Ectodermal cell (in vitro differentiated cells): ENCODE data around the gene ADAMTS2.

Experiments
- H3K27ac ChIP-seq: 2 replicates; pipeline ENCODE4 v1.7.0; 2013; ENCODE audit warnings: mild to moderate bottlenecking, low read depth, low read length; ENCODE audit not compliant: insufficient read depth, poor library complexity, severe bottlenecking
- H3K27me3 ChIP-seq: 2 replicates; pipeline ENCODE4 v1.7.0; 2013; ENCODE audit warnings: mild to moderate bottlenecking, low read length; ENCODE audit not compliant: insufficient read depth, control insufficient read depth, poor library complexity, severe bottlenecking
- H3K36me3 ChIP-seq: one replicate; pipeline ENCODE4 v1.7.0; 2013; ENCODE audit warnings: low read length; ENCODE audit not compliant: control insufficient read depth, insufficient read depth
- H3K4me1 ChIP-seq: one replicate; pipeline ENCODE4 v1.7.0; 2013; ENCODE audit warnings: low read length; ENCODE audit not compliant: control insufficient read depth, insufficient read depth
- H3K4me3 ChIP-seq: 2 replicates; pipeline ENCODE4 v1.7.0; 2013; ENCODE audit warnings: low read depth, low read length, control low read depth; ENCODE audit not compliant: insufficient read depth
- H3K9me3 ChIP-seq: 2 replicates; pipeline ENCODE4 v1.7.0; 2013; ENCODE audit warnings: mild to moderate bottlenecking, low read length, moderate library complexity; ENCODE audit not compliant: control insufficient read depth
- WGBS, 2 experiments: methylation state at CpG; one replicate each; pipeline ENCODE4 v1.1.7; 2013; ENCODE audit warnings: missing lambda C conversion rate in 2 of 2; 5-methylcytosine and 5-hydroxymethylcytosine counted together

The ADAMTS2 gene

DNA sequence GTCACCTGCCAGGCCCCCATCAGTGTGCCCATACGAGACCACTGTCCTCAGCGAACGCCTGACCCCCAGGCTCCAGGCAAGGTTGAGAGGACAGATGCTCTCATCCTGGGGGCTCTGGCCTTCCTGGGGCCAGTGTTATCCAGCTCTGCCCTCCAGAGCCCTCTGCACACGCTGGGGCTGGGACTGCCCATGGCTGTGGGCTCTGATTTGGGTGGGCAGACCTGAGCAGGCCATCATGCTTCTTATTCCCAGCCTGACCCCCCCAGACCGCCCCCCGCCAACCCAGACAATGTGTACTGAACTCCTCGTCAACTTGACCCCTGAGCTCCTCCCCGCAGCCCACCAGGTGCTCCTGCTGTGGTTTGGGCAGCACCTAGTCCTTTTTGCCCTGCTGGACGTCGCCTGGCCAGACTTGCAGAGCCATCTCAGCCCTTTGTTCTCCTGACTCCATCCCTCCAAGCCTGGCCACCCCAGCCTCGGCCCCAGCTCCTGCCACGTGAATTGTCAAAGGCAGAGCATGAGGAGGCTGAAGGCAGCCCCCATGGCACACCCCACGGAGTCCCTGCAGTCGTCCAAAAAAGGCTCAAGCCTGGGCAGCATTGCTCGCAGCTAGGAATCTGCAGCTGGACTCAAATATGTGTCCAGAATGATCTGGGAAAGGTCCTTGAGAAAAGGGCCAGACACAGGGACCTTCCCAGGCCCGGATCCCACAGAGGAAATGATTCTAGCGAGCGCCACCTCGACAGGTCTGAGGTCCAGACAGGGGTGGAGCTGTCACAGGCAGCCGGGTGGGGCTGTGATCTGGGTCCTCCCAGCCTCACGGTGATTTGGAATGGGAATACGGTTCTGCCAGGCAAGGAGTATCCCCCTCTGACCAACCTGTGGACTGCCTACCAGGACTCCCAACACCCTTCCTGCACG is 87.0 kb downstream of the ADAMTS2 start:
- Histone ChIP-seq H3K4me1 (peaks cover 5% of the 10 kb centered on the region), H3K36me3 (no peaks in the 10 kb centered on the region), H3K27me3 (no peaks in the 10 kb centered on the region), H3K9me3 (no peaks in the 10 kb centered on the region), H3K27ac (no peak overlapping the region), H3K4me3 (no peak overlapping the region)
- WGBS, 2 experiments, result 86 to 87% methylated on average over 23 of the region's 23 CpGs

DNA sequence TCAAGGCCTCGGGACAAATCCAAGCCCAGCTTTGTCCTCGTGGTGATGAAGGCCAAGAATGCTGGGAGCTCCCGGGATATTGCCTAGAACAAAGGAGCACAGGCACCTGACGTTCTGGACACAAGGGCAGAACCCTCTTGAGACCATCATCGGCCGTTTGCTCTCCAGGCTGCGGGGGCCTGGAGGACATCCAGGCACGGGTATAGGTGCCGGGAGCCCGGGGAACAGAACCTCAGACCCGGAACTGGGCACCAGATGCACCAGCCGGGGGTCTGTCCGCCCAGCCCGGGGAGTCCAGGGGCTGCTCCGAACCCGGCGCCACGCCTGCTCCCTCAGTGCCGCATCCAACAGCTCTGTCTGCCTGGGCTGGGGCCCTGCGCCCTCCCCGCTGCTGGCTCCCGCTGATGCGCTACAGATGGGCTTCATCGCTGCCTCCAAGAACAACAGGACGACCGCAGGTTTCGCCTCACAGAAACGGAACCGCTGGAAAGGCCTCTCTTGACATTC is 88.0 kb downstream of the ADAMTS2 start:
- Histone ChIP-seq H3K4me1 (peaks cover 5% of the 10 kb centered on the region), H3K27me3 (no peaks in the 10 kb centered on the region), H3K9me3 (no peaks in the 10 kb centered on the region), H3K36me3 (no peaks in the 10 kb centered on the region), H3K4me3 (no peak overlapping the region), H3K27ac (no peak overlapping the region)
- WGBS, 2 experiments, result 90 to 92% methylated on average over 29 of the region's 29 CpGs

DNA sequence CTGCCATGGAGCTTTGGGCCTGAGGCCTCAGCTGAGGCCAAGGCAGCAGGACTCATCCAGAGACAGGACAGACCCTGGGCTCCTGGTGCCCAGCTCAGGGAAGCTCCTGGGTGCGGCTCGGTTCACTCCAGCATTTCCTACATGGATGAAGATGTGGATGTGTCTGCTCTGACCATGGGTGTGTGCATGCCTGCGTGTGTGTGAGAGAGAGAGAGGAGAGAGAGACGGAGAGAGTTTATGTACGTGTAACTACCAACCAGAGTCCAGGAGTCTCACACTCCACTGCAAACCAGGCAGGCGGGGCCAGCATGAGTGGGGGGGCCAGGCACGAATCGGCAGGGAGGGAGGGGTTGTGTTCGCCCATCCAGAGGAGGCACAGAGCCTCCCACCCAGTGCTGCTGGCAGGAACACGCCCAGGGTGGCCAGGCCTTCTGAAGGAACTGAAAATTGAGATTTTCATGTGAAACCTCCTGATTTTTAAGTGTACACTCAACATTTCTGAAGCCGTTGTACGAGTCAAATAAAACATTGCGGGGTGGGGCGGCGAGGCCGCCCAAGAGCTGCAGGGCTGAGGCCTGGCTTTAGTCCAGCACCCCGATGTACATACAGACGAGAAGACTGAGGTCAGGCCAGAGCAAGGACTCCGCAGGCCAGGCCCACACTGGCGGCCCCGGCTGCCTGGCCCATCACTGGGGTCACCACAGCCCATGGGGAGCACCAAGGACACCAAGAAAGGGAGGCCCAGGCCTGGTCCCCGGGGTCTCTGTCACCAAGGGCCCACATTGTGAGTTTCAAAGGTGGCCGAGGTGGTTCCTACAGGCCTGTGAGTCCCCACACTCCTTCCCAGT is 88.7 kb downstream of the ADAMTS2 start:
- Histone ChIP-seq H3K36me3 (no peaks in the 10 kb centered on the region), H3K4me3 (no peak overlapping the region), H3K27ac (no peak overlapping the region), H3K4me1 (peaks cover 5% of the 10 kb centered on the region), H3K9me3 (no peaks in the 10 kb centered on the region), H3K27me3 (no peaks in the 10 kb centered on the region)
- WGBS, 2 experiments, result 94 to 95% methylated on average over 23 of the region's 23 CpGs

DNA sequence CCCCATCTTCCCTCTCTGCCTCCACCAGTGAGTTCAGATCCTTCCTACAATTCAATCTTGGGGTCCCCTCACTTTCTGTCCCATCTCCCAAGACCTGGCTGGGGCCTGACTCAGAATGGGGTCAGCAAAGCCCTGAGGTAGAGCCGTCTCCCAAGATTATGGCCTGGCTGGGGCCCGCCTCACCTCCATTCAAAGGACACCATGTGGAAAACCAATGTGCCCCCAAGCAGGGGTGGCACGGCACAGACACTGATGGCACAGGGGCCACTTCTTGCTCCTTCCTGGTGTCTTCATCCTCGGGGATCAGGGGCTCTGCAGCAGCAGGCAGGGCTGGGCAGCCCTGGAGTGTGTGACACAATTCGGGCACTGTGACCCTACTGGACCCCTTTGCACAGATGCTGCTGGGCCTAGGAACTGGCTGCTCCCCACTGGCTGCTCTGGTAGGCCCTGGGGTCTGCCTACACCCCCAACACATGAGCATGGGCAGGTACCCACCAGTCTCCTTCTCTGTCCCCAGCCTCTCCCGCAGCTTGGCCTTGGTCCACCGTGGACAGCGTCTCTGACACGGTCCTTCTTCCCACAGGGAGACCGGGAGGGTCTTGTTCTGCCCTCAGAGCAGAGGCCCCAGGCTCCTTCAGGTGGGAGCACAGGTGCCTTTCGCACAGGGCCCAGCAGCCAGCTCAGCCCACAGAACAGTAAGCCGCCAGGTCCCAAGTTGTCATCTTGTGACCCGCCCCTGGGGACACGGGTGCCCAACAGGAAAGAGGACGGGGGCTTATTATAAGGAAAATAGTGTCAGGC is 89.5 kb downstream of the ADAMTS2 start:
- peaks cover 5% of the 10 kb centered on the region for H3K4me1 ChIP-seq
- H3K9me3 ChIP-seq, result no peaks in the 10 kb centered on the region
- H3K27me3 ChIP-seq, result no peaks in the 10 kb centered on the region
- no peak overlapping the region for H3K4me3 ChIP-seq
- H3K27ac ChIP-seq, result no peak overlapping the region
- WGBS, 2 experiments, result 94 to 97% methylated on average over 15 of the region's 15 CpGs
- no peaks in the 10 kb centered on the region for H3K36me3 ChIP-seq

DNA sequence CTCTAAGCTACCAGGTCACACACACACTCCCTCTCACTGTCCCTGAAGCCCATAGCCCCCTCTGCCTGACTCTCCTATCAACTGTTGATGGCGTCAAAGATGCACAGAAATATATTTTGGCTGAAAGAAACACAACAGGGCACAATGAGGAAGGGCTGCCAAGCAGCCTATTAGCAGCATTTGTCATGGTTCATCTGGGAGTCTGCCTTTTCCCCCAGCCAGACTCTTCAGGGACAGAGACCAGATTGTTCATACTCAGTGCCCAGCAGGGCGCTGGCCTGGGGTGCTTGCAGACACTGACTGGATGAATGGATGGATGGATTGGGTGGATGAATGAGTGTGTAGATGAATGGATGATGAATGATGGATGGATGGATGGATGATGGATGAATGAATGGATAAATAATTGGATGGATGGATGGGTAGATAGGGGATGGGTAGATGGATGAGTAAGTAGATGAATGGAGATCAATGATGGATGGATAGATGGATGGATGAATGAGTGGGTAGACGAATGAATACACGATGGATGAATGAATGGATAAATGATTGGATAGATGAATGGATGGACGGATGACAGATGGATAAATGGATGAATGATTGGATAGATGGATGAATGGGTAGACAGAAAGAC is 90.5 kb downstream of the ADAMTS2 start:
- H3K36me3 ChIP-seq, result no peaks in the 10 kb centered on the region
- no peaks in the 10 kb centered on the region for H3K27me3 ChIP-seq
- no peak overlapping the region for H3K4me3 ChIP-seq
- no peaks in the 10 kb centered on the region for H3K9me3 ChIP-seq
- peaks cover 5% of the 10 kb centered on the region for H3K4me1 ChIP-seq
- H3K27ac ChIP-seq, result no peak overlapping the region
- 92 to 93% methylated on average over 5 of the region's 5 CpGs for WGBS, 2 experiments

DNA sequence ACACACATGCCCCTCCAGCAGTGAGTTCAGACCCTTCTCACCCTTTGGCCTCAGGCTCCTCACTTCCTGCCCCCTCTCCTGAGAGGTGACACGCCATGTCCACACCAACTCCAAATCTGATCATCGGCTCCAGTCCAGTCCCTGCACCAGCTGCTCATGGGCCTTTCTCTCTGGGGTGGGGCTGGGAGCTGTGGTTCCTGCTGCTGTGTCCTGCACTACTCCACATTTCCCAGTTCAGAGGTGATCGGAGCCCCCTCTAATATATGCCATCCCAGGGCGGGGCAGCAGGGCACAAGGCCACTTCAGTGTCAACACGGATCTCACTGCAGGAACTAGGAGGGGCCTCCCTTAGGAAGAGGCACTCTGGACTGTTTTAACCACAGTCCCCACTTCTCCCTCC is 91.5 kb downstream of the ADAMTS2 start:
- 92 to 93% methylated on average over 5 of the region's 5 CpGs for WGBS, 2 experiments

DNA sequence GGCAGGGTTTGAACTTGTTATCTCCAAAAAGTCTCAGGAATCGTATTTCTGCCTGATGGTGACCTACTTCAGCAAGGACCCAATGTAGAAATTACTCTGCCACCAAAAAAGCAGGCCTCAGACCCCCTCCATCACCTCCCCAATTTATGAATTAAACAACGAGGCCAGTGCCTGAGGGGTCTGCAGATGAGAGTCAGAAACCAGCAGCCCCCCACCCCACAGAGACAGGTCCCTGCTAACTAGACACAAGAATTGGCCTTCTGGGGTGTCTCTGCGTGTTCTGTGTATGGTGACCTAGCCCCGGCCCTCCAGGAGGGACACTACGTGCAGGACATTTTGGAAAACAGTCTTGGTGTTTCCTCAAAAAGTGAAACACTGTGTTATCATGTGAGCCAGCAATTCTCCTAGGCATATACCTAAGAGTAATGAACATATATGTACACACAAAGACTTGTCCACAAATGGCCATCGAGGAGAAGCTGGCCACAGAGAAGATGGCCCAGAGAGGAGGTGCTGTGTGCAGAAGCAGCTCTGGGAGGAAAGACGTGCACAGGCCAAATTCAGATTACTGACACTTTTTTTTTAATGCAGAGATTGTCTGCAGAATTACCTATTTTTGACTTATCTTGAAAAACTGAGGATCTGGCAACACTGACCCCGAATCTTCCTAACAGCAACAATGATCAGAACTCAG is 93.8 kb downstream of the ADAMTS2 start:
- H3K27me3 ChIP-seq, result no peaks in the 10 kb centered on the region
- H3K36me3 ChIP-seq, result no peaks in the 10 kb centered on the region
- 92 to 94% methylated on average over 8 of the region's 8 CpGs for WGBS, 2 experiments
- no peaks in the 10 kb centered on the region for H3K4me1 ChIP-seq
- H3K4me3 ChIP-seq, result no peak overlapping the region
- no peaks in the 10 kb centered on the region for H3K9me3 ChIP-seq
- H3K27ac ChIP-seq, result no peak overlapping the region

More for the DNA sequence above, 91.5 kb downstream of the ADAMTS2 start:
- Histone ChIP-seq H3K4me3 (no peak overlapping the region), H3K4me1 (peaks cover 5% of the 10 kb centered on the region), H3K27me3 (no peaks in the 10 kb centered on the region), H3K36me3 (no peaks in the 10 kb centered on the region), H3K9me3 (no peaks in the 10 kb centered on the region), H3K27ac (no peak overlapping the region)

DNA sequence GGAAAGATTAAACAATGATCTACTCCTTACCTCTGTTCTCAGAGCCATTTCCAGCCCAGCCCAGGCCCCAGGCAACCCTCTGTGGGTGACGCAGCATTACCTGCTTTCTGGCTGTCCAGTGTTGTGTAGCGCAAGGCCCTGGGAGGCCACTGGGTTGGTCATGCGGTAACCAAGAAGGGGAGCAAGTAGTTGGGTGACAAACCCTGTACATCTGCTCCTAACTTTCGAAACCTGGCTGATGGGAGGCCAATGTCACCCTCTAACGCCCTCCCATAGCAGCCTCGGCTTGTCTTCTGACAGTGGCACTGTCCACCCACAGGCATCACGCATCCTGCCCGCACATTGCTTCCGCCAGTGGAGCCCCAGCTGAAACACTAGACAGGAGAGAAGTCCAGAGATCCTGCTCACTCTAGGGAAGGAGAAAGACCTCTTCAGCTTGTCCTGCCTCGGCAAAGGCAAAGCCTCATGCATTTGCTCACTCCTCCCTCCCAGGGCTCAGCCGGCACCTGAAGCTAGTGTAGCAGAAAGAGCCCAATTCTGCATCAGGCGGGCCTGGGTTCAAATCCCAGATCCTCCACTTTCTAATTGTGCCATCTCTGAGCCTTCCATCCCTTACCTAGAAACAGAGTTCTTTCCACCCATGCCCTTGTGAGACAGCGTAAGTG is 94.6 kb downstream of the ADAMTS2 start:
- H3K4me3 ChIP-seq, result no peak overlapping the region
- no peaks in the 10 kb centered on the region for H3K9me3 ChIP-seq
- H3K36me3 ChIP-seq, result no peaks in the 10 kb centered on the region
- no peaks in the 10 kb centered on the region for H3K27me3 ChIP-seq
- no peak overlapping the region for H3K27ac ChIP-seq
- 92 to 96% methylated on average over 13 of the region's 13 CpGs for WGBS, 2 experiments
- no peaks in the 10 kb centered on the region for H3K4me1 ChIP-seq

DNA sequence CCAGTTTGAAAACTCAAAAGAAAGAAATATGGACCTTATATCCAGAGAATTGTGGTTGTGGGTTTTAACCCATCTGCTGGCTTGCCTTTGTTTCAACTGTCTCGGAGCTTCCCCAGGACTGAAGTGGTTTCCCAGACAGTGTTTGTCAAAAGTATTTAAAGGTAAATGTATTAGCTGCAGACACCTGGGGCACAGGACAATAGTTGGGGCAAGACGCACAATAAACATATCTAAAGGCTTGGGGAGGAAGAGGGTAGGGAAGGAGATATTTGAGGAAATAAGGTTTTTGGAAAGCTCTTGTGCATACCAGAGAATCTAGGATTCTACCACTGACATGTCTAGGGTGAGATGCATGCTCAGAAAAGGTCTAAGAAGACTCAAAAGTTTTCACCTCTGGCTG is 99.0 kb downstream of the ADAMTS2 start:
- 77 to 83% methylated on average over 2 of the region's 2 CpGs for WGBS, 2 experiments
- Histone ChIP-seq H3K27me3 (no peaks in the 10 kb centered on the region), H3K4me3 (no peak overlapping the region), H3K9me3 (no peaks in the 10 kb centered on the region), H3K4me1 (peaks cover 7% of the 10 kb centered on the region), H3K36me3 (no peaks in the 10 kb centered on the region), H3K27ac (no peak overlapping the region)
